Kidney epithelial cell (primary cell): ENCODE results near the gene AFAP1L2. TPM values are rescaled to one million over a fixed set of nuclear protein-coding genes. Genes with fewer than 3 reads are reported as not detected.

Experiments used
- DNase-seq: peaks from one replicate; pipeline ENCODE4 v3.0.0-alpha.2; 2010; ENCODE audit warnings: low read depth
- H3K27me3 ChIP-seq: 2 replicates; pipeline ENCODE4 v1.6.0; 2011; ENCODE audit warnings: low read length; ENCODE audit not compliant: control insufficient read depth, insufficient read depth
- H3K36me3 ChIP-seq: 2 replicates; pipeline ENCODE4 v1.5.1; 2011; ENCODE audit warnings: low read length; ENCODE audit not compliant: control insufficient read depth, insufficient read depth
- H3K4me3 ChIP-seq: 2 replicates; pipeline ENCODE4 v1.5.1; 2011; ENCODE audit warnings: low read depth, mild to moderate bottlenecking, control low read depth, low read length
- total RNA-seq: library from RNA; depleted of rRNA; stranded (reverse); fragments of >200 nt; gene quantifications from 2 replicates; pipeline ENCODE4 v1.2.3, GENCODE V29; 2015
- TF ChIP-seq, protein P1 (sequence below): IDR thresholded peaks from 2 replicates; pipeline ENCODE4 v1.5.1; 2011; ENCODE audit warnings: mild to moderate bottlenecking, moderate library complexity, low read length, control low read depth, inconsistent platforms; ENCODE audit not compliant: insufficient read depth, poor library complexity, severe bottlenecking

AFAP1L2 gene
- total RNA-seq, 1 donor from 2014 or later, result 10.2 TPM

DNA sequence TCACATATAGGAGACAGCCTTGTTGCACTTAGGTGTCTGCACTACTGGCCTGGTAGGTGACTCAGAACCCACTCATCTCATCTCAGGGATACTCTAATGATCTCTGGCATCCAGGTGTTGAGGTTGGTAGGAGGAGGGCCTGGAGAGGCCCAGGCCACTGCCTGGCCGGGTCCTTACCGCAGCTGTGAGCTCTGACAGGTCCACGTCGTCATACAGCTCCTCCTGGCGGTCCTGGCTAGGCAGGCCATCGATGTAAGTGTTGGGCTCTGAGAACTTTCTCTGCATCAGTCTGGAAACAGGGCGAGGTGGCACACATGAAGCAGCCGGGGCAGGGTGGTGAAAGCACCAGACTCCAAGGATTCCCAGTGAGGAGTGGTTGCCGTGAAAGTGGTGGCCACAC is 103.1 kb downstream of the AFAP1L2 start:
- peaks cover 6% of the 10 kb centered on the region for H3K36me3 ChIP-seq
- TF ChIP-seq, protein P1, sequence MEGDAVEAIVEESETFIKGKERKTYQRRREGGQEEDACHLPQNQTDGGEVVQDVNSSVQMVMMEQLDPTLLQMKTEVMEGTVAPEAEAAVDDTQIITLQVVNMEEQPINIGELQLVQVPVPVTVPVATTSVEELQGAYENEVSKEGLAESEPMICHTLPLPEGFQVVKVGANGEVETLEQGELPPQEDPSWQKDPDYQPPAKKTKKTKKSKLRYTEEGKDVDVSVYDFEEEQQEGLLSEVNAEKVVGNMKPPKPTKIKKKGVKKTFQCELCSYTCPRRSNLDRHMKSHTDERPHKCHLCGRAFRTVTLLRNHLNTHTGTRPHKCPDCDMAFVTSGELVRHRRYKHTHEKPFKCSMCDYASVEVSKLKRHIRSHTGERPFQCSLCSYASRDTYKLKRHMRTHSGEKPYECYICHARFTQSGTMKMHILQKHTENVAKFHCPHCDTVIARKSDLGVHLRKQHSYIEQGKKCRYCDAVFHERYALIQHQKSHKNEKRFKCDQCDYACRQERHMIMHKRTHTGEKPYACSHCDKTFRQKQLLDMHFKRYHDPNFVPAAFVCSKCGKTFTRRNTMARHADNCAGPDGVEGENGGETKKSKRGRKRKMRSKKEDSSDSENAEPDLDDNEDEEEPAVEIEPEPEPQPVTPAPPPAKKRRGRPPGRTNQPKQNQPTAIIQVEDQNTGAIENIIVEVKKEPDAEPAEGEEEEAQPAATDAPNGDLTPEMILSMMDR, result no peak
- H3K4me3 ChIP-seq, result no peak overlapping the region
- H3K27me3 ChIP-seq, result no peaks in the 10 kb centered on the region
- no peak for DNase-seq

DNA sequence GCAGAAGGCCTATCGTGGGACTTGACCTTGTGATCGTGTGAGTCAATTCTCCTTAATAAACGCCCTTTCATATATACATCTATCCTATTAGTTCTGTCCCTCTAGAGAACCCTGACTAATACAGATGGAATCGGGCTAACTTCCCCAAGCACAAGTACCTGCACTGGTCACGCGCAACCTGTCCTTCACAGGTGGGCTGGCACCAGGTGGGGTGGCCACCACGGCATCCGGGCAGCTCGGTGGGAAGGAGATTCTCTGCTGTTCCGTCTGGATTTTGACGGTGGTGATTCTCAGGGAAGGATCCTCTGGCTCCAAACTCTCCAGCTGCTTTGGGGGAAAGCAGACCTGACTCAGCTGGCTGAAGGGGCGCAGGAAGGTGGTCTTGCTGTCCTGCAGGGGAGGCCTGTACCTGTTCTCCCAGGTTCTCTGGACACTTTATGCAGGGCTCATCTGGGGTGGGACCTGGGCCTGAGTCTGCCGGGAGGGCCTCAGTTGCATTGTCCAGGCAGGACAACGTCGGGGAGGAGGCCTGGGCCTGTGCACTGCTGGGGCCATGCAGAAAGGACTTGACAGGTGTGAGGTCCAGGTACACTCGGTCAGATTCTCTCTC is 104.2 kb downstream of the AFAP1L2 start:
- Histone ChIP-seq H3K27me3 (no peaks in the 10 kb centered on the region), H3K4me3 (no peak overlapping the region), H3K36me3 (peaks cover 6% of the 10 kb centered on the region)
- no peak for DNase-seq
- TF ChIP-seq, protein P1, result no peak

DNA sequence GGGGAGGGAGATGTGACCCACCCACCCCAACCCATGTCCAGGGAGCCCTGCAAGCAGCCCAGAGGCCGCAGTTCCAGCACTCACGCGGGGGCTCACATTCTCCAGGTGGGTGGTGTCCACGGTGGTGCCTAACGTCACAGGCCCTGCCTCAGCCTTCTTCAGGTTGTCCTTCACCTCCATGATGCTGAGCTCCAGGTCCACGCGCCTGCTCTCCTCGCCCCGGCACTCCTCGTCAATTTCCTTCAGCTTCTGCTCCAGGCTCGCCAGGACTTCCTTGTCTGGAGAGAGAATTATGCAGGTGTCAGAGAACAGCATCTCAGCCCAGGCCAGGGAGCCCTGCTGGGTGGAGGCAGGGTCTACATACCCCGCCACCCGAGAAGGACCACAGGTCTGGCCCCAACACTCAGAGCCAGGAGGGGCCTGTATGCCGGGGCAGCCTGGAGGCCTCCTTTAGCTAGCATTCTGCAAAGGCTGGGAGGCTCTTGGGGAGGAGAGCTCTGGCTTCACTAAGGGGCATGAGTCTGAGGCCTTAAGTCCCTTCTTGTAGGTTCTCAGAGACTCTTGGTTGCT is 107.1 kb downstream of the AFAP1L2 start:
- TF ChIP-seq, protein P1, result no peak
- peaks cover 6% of the 10 kb centered on the region for H3K36me3 ChIP-seq
- no peak for DNase-seq
- H3K27me3 ChIP-seq, result no peaks in the 10 kb centered on the region
- H3K4me3 ChIP-seq, result no peak overlapping the region

DNA sequence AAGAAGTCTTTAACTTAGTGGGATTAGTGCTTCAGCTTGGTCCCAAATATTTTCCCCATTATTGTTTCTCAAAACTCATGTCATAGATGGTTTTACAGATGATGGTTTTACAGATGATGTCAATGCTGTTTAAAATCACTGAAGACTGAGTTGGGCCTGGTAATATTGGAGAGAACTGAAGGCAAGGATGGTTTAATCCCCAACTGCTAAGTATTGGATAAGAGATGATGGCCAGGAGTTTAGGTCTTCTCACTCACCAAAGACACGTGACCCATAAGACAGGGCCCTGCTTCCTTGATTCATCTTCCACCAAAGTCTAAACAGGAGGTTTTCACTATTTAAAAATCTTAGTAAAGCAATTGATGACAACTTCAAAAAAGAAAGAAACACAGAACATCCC is 108.9 kb downstream of the AFAP1L2 start:
- Histone ChIP-seq H3K36me3 (peaks cover 3% of the 10 kb centered on the region), H3K27me3 (no peaks in the 10 kb centered on the region), H3K4me3 (no peak overlapping the region)
- no peak for DNase-seq
- TF ChIP-seq, protein P1, result no peak

DNA sequence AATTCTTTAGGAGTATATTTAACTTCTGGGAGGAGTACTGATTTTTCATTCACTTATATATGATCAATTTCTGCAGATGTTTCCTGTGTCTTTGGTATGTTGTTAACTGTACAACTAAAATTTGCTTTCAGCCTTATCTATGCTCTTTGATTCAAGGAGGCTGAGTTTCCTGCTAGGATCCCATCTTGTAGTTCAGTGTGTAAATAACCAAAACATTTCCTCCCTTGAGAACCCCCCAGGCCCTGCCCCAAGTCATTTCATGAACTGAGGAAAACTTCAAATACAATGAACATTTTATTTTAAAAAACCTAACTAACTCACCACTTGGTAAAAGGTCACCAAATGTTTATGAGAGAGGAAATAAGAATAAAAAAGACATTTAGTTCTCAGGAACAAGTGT is 109.8 kb downstream of the AFAP1L2 start:
- H3K27me3 ChIP-seq, result no peaks in the 10 kb centered on the region
- peaks cover 3% of the 10 kb centered on the region for H3K36me3 ChIP-seq
- TF ChIP-seq, protein P1, result no peak
- DNase-seq, result no peak
- no peak overlapping the region for H3K4me3 ChIP-seq

DNA sequence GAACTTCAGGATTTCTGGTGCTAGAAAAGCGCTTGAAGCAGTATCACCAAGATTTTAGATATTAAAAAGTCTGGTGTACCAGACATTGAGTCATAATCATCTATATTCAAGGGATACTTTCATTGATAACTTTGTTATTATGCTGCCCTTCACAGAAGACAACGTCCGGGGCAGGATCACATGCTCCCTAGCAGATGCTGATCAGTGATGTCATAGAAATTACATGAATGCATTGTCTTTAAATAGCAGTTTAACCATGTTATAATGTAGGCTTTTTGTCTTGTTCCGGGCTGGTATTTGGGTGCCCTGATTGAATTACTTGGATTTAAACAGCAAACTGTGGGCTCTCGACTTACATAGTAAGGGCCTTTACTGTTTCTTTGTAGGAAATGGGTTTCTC is 111.2 kb downstream of the AFAP1L2 start:
- Histone ChIP-seq H3K27me3 (no peaks in the 10 kb centered on the region), H3K4me3 (no peak overlapping the region), H3K36me3 (peaks cover 3% of the 10 kb centered on the region)
- no peak for DNase-seq
- TF ChIP-seq, protein P1, result no peak
